Cardiac muscle cell (in vitro differentiated cells and primary cell): Measurements from ENCODE around the gene MAN1C1. TPM values are rescaled to one million over a fixed set of nuclear protein-coding genes. Genes with fewer than 3 reads are reported as not detected.

Experiments used
- DNase-seq, 2 donors: peaks; one replicate each; pipeline versions ENCODE4 v3.0.0 to v3.0.0-alpha.2; 2010 to 2017; ENCODE audit warnings: low read depth in 1 of 2, low spot score in 1 of 2
- H3K27ac ChIP-seq: fragments of 200-600 bp; sonication (generic); 2 replicates; pipeline ENCODE4 v1.5.1; 2016
- H3K27me3 ChIP-seq: fragments of 200-600 bp; sonication (generic); 2 replicates; pipeline ENCODE4 v1.6.0; 2016; ENCODE audit warnings: control low read depth
- H3K36me3 ChIP-seq: fragments of 200-600 bp; sonication (generic); 2 replicates; pipeline ENCODE4 v1.5.1; 2016; ENCODE audit warnings: control low read depth
- H3K4me1 ChIP-seq: fragments of 200-600 bp; sonication (generic); 2 replicates; pipeline ENCODE4 v1.8.1; 2017; ENCODE audit warnings: low read depth, mild to moderate bottlenecking, mixed run types
- H3K4me3 ChIP-seq: fragments of 200-600 bp; sonication (generic); 2 replicates; pipeline ENCODE4 v1.5.1; 2016; ENCODE audit warnings: mild to moderate bottlenecking
- H3K9me3 ChIP-seq: fragments of 200-600 bp; sonication (generic); 2 replicates; pipeline ENCODE4 v1.5.1; 2017; ENCODE audit warnings: low read depth, mild to moderate bottlenecking, control low read depth
- CTCF ChIP-seq: IDR thresholded peaks from 2 replicates; pipeline ENCODE4 v1.5.1; 2012; ENCODE audit warnings: low read depth, mild to moderate bottlenecking, low read length
- polyA plus RNA-seq: library from polyadenylated mRNA; unstranded; fragments of >200 nt; fragmentation: Nextera tagmentation; extraction: Ambion mirVana; gene quantifications from 2 replicates; pipeline ENCODE4 v1.2.1, GENCODE V29; 2016
- total RNA-seq: library from RNA; depleted of rRNA; stranded (reverse); fragments of >200 nt; gene quantifications from 2 replicates; pipeline ENCODE4 v1.2.3, GENCODE V29; 2016

MAN1C1 gene
- total and polyA plus RNA-seq, 2 experiments from 2014 or later: 88.8 to 118 TPM

- TF ChIP-seq CTCF: no peak
- Histone ChIP-seq H3K36me3 (no peaks in the 10 kb centered on the region), H3K27me3 (no peaks in the 10 kb centered on the region), H3K4me1 (peaks cover 26% of the 10 kb centered on the region), H3K27ac (no peak overlapping the region), H3K9me3 (no peaks in the 10 kb centered on the region), H3K4me3 (no peak overlapping the region)
- DNase-seq: no peak
These were observed 177.7 kb downstream of the MAN1C1 start for GRCh38 chr1:25794325-25794724.

- H3K27me3 ChIP-seq: no peaks in the 10 kb centered on the region
- H3K36me3 ChIP-seq: no peaks in the 10 kb centered on the region
- H3K9me3 ChIP-seq: no peaks in the 10 kb centered on the region
- no peak for DNase-seq
- H3K27ac ChIP-seq: no peak overlapping the region
- peaks cover 31% of the 10 kb centered on the region for H3K4me1 ChIP-seq
- H3K4me3 ChIP-seq: no peak overlapping the region
- no peak for TF ChIP-seq CTCF
These were observed 178.6 kb downstream of the MAN1C1 start for GRCh38 chr1:25795211-25795610.

GRCh38 chr1:25795946-25796810 is 179.6 kb downstream of the MAN1C1 start:
- Histone ChIP-seq H3K4me1 (peaks cover 28% of the 10 kb centered on the region), H3K27ac (no peak overlapping the region)
- TF ChIP-seq CTCF: no peak

GRCh38 chr1:25796811-25797458 is 180.3 kb downstream of the MAN1C1 start:
- no peaks in the 10 kb centered on the region for H3K36me3 ChIP-seq
- peaks cover 25% of the 10 kb centered on the region for H3K4me1 ChIP-seq
- no peaks in the 10 kb centered on the region for H3K9me3 ChIP-seq
- H3K4me3 ChIP-seq: no peak overlapping the region
- TF ChIP-seq CTCF: peak; percentile 77
- H3K27ac ChIP-seq: no peak overlapping the region
- no peaks in the 10 kb centered on the region for H3K27me3 ChIP-seq
- DNase-seq: peak; percentile 82 to 88

More at GRCh38 chr1:25795946-25796810, 179.6 kb downstream of the MAN1C1 start:
- Histone ChIP-seq H3K4me3 (no peak overlapping the region), H3K36me3 (no peaks in the 10 kb centered on the region), H3K9me3 (no peaks in the 10 kb centered on the region), H3K27me3 (no peaks in the 10 kb centered on the region)
- DNase-seq: no peak

GRCh38 chr1:25797939-25798338 is 181.3 kb downstream of the MAN1C1 start:
- Histone ChIP-seq H3K9me3 (no peaks in the 10 kb centered on the region), H3K27ac (no peak overlapping the region), H3K36me3 (no peaks in the 10 kb centered on the region), H3K4me3 (no peak overlapping the region), H3K4me1 (peaks cover 29% of the 10 kb centered on the region), H3K27me3 (no peaks in the 10 kb centered on the region)
- DNase-seq: peak in 1 of 2 donors; percentile 72
- TF ChIP-seq CTCF: peak; percentile 57
